ENCODE measurements around the gene SLC25A11. TPM values are rescaled to one million over a fixed set of nuclear protein-coding genes. Genes with fewer than 3 reads are reported as not detected.
A peak's percentile ranks its signal among the peaks of the same experiment; 100 is the strongest.
"Not testable (repeated sequence)": the region's sequence is repeated elsewhere in the genome, so short reads cannot be mapped to it uniquely, and the experiment has no call there.

Gene SLC25A11
- total RNA-seq, 1 donor from 2014 or later: 68.9 TPM

- no peak for DNase-seq (ENCODE audit: low spot score)
These were observed 19.3 kb downstream of the SLC25A11 start for GRCh38 chr17:4920351-4921048.

- DNase-seq (ENCODE audit: low spot score): no peak
These were observed 20.3 kb downstream of the SLC25A11 start for GRCh38 chr17:4919511-4920047.

DNA sequence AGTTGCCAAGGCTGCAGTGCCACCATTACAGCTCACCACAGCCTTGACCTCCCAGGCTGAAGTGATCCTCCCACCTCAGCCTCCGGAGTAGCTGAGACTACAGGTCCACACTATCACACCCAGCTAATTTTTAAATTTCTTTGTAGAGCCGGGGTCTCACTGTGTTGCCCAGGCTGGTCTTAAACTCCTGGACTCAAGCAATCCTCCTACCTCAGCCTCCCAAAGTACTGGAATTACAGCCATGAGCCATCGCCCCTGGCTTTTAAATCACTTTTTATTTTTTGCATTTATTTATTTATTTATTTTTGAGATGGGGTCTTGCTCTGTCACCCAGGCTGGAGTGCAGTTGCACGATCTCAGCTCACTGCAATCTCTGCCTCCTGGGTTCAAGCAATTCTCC, 25.3 kb downstream of the SLC25A11 start:
- not testable (repeated sequence) for DNase-seq (ENCODE audit: low spot score)

- no peak for DNase-seq (ENCODE audit: low spot score)
These were observed 25.9 kb downstream of the SLC25A11 start for GRCh38 chr17:4913994-4914393.

GRCh38 chr17:4908711-4909496, 30.9 kb downstream of the SLC25A11 start:
- peak; percentile 91 for DNase-seq (ENCODE audit: low spot score)

GRCh38 chr17:4908301-4908700, 31.5 kb downstream of the SLC25A11 start:
- no peak for DNase-seq (ENCODE audit: low spot score)

GRCh38 chr17:4906642-4907041, 33.2 kb downstream of the SLC25A11 start:
- DNase-seq (ENCODE audit: low spot score): not testable (repeated sequence)

DNA sequence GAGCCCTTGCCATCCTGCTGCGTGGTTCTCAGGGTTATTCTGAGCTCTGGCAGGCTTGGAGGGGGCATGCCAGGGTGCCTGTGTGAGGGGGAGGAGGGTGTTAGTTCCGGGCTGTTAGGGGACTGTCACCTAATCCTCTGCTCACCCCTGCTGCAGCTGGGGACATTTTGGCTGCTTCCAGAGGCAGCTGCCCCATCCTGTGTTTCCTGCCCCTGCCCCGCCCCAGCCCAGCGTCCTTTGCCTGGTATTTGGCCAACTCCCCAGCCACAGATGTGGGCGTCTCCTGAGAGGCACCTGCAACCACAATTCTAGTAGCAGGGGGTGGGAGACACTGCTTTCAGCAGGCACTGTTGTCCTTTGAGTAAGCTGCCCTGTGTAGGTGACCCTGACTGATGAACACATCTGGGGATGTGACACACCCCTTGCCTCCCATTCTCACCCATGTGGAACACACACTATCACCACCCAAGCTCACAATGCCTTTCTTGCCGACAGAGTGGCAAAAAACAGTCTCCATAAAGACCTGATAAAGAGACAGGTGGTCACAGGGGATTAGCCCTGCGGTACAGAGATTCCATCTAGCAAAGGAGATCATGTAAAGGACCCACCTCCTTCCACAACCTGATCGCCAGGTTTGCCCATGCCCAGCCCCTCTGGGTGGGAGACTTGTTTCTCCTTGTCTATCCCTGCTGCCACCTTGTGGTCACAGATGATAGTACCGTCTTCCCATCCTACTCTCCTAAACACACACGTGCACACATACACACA, 36.6 kb downstream of the SLC25A11 start, which contains the start of gene CHRNE:
CHRNE (minus strand) TSS at position 48 of the 768 bp plus-strand sequence; CDS start at position 13, 35 bp downstream.
- peak; percentile 91 for DNase-seq (ENCODE audit: low spot score)

DNA sequence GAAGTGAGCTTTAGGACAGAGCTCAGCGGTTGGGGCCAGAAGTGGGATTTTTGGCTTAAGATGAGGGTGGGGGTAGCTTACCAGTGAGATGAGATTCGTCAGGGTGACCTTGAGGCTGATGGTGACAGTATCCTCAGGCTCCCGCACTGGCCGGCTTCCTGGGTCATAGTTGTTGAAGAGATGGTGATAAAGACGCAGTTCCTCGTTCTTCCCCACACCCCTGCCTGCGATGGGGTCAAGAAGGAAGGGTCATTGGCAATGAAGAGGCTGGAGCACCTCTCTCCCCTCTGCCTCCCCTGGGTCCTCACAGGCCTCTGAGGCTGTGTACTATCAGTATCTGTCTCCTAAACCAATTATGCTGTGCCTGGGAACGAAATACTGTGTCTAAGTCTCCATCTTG, 37.3 kb downstream of the SLC25A11 start:
- DNase-seq (ENCODE audit: low spot score): no peak

- peak; percentile 85 for DNase-seq (ENCODE audit: low spot score)
These were observed 38.0 kb downstream of the SLC25A11 start for GRCh38 chr17:4901648-4902344.

- no peak for DNase-seq (ENCODE audit: low spot score)
These were observed 38.7 kb downstream of the SLC25A11 start for GRCh38 chr17:4901108-4901647.

DNA sequence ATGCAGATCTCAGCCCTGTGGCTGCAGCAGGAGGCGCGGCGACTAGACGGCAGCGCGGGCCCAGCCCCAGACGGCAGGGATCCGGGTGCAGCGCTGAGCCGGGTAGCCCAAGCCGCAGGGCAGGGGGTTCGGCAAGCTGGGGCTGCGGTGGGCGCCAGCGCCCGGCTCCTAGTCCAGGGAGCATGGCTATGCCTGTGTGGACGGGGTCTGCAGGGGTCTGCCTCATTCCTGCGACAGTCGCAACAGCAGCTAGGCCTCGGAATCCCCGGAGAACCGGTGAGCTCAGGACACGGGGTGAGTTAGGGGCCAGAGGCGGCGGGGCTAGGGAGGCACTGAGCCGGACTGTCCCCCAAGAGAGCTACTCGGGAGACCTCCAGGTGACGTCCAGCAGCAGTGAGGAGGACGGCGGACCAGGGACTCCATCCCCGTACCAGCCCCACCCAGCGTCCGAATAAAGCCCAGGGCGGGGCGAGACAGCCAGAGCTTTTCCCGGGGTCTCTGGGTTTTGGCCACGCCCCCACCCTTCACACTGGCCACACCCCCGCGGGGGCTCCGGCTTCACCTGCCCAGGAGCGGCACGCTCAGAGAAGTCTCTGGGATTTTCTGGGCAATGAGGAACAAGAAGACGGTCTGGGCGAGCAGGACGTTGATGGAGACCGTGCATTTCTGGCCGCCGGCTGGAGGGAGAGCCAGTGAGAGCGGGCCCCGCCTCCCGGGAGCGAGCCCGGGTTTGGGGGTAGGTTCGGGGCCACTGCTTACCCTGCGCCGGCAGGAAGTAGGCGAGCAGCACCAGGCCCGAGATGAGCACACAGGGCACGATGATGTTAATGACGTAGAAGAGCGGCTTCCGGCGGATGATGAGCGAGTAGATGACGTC, 39.4 kb downstream of the SLC25A11 start:
- DNase-seq (ENCODE audit: low spot score): peak; percentile 63

DNA sequence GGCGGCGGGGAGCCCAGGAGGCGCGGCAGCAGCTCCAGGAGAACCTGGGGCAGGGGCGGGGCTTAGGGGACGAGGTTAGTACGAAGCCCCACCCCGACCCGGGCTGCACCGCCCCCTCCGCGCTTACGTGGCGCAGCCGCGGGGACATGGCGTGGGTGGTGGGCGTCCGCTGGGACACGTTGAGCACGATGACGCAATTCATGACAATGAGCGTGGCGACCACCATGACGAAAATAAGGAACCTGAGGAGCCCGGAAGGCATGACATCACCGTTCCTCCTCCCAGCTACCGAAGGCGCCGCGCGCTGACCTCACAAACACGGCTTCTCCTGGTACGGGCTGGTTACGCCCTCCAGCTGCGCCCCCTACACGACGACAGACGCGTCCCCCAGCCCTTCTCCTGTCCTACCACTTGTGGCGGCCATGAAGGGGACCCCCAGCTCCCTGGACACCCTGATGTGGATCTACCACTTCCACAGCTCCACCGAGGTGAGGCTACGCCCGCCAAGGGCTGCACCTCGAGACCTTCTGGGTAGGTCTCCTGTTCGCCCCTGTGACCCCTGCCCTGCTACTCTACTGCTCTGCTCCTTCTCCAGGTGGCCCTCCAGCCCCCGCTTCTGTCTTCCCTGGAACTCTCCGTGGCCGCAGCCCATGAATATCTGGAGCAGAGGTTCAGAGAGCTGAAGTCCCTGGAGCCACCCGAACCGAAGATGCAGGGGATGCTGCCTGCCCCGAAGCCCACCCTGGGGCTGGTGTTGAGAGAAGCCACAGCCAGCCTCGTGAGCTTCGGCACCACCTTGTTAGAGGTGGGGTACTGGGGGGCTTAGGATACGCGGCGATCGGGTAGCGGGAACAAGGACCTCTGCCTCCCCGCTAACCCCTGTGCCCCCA, 40.3 kb downstream of the SLC25A11 start, which contains the start of gene C17orf107:
C17orf107 (plus strand) TSS at position 196 of the 890 bp plus-strand sequence; CDS start at position 423, 227 bp downstream.
- peak; percentile 89 for DNase-seq (ENCODE audit: low spot score)

DNA sequence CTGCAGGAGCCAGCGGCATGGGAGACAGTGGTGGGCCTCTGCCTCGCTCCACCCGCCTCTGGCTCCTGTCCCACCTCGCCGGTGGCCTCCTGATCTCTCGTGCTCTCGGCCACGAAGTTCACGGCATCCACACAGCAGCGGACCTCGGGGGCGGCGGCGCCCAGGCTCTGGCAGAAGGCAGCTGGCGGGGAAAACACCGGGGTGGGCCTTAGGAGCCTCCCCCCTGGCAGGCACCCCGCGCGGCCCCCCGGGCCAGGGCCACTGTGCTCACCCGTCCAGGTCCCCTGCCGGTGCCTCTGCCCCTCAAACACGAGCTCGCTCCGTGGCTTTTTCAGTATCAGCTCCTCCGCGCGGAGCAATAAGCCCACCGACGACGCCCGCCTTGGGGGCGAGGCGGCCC, 40.9 kb downstream of the SLC25A11 start:
- DNase-seq (ENCODE audit: low spot score): no peak

DNA sequence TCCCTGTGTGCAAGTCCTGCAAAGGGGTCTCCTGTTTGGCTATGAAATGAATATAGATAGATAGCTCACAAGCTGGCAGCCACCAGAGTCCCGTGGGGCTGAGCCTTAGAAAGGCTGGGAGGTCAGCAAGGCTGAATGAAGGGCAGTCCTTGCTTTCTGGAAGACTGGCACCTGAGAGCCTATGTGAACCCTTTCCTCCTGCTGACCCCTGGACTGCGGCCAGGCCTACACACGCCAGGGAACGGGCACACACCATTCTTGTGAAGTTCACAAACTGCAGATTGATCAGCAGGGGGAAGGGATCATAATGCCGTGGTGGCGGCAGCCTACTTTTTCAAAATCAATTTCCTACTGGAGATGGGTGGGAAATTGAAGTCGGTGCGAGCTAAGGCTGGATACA, 41.5 kb downstream of the SLC25A11 start:
- DNase-seq (ENCODE audit: low spot score): peak; percentile 55

GRCh38 chr17:4897785-4898184, 42.1 kb downstream of the SLC25A11 start:
- DNase-seq (ENCODE audit: low spot score): no peak

- DNase-seq (ENCODE audit: low spot score): no peak
These were observed 42.6 kb downstream of the SLC25A11 start for GRCh38 chr17:4897198-4897687.

- no peak for DNase-seq (ENCODE audit: low spot score)
These were observed 43.3 kb downstream of the SLC25A11 start for GRCh38 chr17:4896332-4897197.

All from mucosa of gallbladder (tissue), 1 donor.